Measurements from ENCODE around the gene TMTC2. TPM values are rescaled to one million over a fixed set of nuclear protein-coding genes. Genes with fewer than 3 reads are reported as not detected.

Gene TMTC2
- polyA plus RNA-seq, 1 donor from 2014 or later = 20.6 TPM

DNA sequence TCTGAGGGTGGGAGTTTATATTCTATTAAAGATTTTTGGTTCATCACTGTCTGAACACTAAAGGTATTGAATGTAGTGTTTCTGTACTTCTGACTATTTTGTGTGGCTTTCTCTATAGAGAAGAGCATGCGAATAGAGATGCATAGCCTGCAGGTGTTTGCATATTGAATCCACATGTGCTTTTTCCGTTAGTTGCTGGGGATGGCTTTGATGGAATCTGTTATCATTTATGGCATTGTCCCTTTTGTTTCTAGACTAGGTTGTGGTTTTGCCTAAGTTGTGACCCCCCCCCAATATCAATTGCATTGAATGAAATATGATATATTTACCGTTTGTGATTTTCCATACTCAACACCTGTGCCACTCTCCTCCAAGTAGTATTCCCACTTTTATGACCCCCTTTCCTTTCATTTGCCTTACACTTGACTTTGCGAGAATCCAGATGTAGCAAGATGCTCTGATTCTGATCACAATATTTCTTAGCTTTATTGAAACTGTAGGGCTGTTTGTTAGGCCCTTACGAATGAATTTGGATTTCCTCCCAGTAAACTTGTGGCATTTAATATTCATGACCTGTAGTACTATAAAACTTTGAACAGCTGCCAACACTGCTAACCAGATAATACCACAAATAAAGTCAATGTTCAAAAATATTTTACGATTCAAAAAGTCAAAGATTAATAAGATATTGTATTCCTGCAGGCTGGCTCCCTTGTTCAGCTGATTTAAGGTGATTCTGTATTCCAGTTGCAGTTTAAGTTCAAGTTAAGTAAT lies 176.4 kb downstream of the TMTC2 start:
- Histone ChIP-seq H3K4me3 (ENCODE audit: low read length) (no peak overlapping the region), H3K9me3 (ENCODE audit: low read length) (no peaks in the 10 kb centered on the region), H3K9me2 (ENCODE audit: insufficient read depth, low read length) (no peaks in the 10 kb centered on the region), H3K36me3 (ENCODE audit: insufficient read depth, low read length) (no peaks in the 10 kb centered on the region), H3K4me2 (ENCODE audit: low read length) (no peak overlapping the region), H3F3A (ENCODE audit: insufficient read depth, low read length, poor library complexity, severe bottlenecking) (peaks cover 6% of the 10 kb centered on the region), H3K27me3 (ENCODE audit: insufficient read depth, low read depth, low read length) (no peaks in the 10 kb centered on the region), H3K27ac (ENCODE audit: low read length) (no peak overlapping the region), H3K9ac (ENCODE audit: low read length) (no peak overlapping the region), H4K20me1 (ENCODE audit: insufficient read depth) (no peaks in the 10 kb centered on the region), H3K79me2 (replicated peaks; ENCODE audit: insufficient read depth, low read length) (no peaks in the 10 kb centered on the region), H2AFZ (ENCODE audit: low read depth, low read length) (no peak overlapping the region)
- no peak for TF ChIP-seq SMC3 (conservative IDR thresholded peaks at IDR 0.05; ENCODE audit: poor library complexity)
- no peak for TF ChIP-seq EP300 (conservative IDR thresholded peaks at IDR 0.05; ENCODE audit: poor library complexity, severe bottlenecking)
- TF ChIP-seq REST (IDR thresholded peaks at IDR 0.05; ENCODE audit: borderline replicate concordance) = no peak
- no peak for TF ChIP-seq EZH2 (IDR thresholded peaks at IDR 0.05; ENCODE audit: borderline replicate concordance, insufficient read depth, low read length, poor library complexity, severe bottlenecking)
- no peak for TF ChIP-seq TAF1 (IDR thresholded peaks at IDR 0.05; ENCODE audit: low read depth)
- no peak for TF ChIP-seq MXI1 (conservative IDR thresholded peaks at IDR 0.05; ENCODE audit: poor library complexity, severe bottlenecking)
- TF ChIP-seq POLR2AphosphoS5 (IDR thresholded peaks at IDR 0.05) = no peak

- H3K9me3 ChIP-seq (ENCODE audit: low read length) = no peaks in the 10 kb centered on the region
- peak overlapping the region; percentile 87 for H3K27ac ChIP-seq (ENCODE audit: low read length)
- no peaks in the 10 kb centered on the region for H3K27me3 ChIP-seq (ENCODE audit: insufficient read depth, low read depth, low read length)
- H3K79me2 ChIP-seq (replicated peaks; ENCODE audit: insufficient read depth, low read length) = no peaks in the 10 kb centered on the region
- H4K20me1 ChIP-seq (ENCODE audit: insufficient read depth) = no peaks in the 10 kb centered on the region
- TF ChIP-seq SMC3 (conservative IDR thresholded peaks at IDR 0.05; ENCODE audit: poor library complexity) = peak; percentile 11
- peak; percentile 26 for TF ChIP-seq RAD21 (conservative IDR thresholded peaks at IDR 0.05)
- TF ChIP-seq EZH2 (IDR thresholded peaks at IDR 0.05; ENCODE audit: borderline replicate concordance, insufficient read depth, low read length, poor library complexity, severe bottlenecking) = no peak
- no peak for TF ChIP-seq MXI1 (conservative IDR thresholded peaks at IDR 0.05; ENCODE audit: poor library complexity, severe bottlenecking)
- TF ChIP-seq POLR2AphosphoS5 (IDR thresholded peaks at IDR 0.05) = peak; percentile 40
- peak; percentile 75 for TF ChIP-seq EP300 (conservative IDR thresholded peaks at IDR 0.05; ENCODE audit: poor library complexity, severe bottlenecking)
- no peak for TF ChIP-seq CTCF (IDR thresholded peaks at IDR 0.05; ENCODE audit: poor library complexity, severe bottlenecking)
- peak overlapping the region; percentile 33 for H3K4me3 ChIP-seq (ENCODE audit: low read length)
- no peaks in the 10 kb centered on the region for H3K9me2 ChIP-seq (ENCODE audit: insufficient read depth, low read length)
- peak overlapping the region; percentile 29 for H3K4me2 ChIP-seq (ENCODE audit: low read length)
- no peak overlapping the region for H2AFZ ChIP-seq (ENCODE audit: low read depth, low read length)
- peak overlapping the region; percentile 38 for H3K9ac ChIP-seq (ENCODE audit: low read length)
- H3F3A ChIP-seq (ENCODE audit: insufficient read depth, low read length, poor library complexity, severe bottlenecking) = peaks cover 13% of the 10 kb centered on the region
- no peaks in the 10 kb centered on the region for H3K36me3 ChIP-seq (ENCODE audit: insufficient read depth, low read length)
These were observed 179.6 kb downstream of the TMTC2 start for GRCh38 chr12:82866227-82866775.
